ENCODE measurements around the gene NFKBIL1.

- TF ChIP-seq CTCF (IDR thresholded peaks at IDR 0.05), result no peak
- no peak for TF ChIP-seq POLR2A (IDR thresholded peaks at IDR 0.05)
Measured at GRCh38 chr6:31575952-31576685, 28.7 kb downstream of the NFKBIL1 start.
